HG03139 (cell line): ENCODE results near the gene ZW10.
"Not testable (repeated sequence)": the region's sequence is repeated elsewhere in the genome, so short reads cannot be mapped to it uniquely, and the experiment has no call there.

Experiments
- ATAC-seq: cut with Tn5 transposase; IDR thresholded peaks from one replicate; pipeline ENCODE4 v1.9.1; 2021; ENCODE audit not compliant: unreplicated experiment

The ZW10 gene

GRCh38 chr11:113773416-113774173, at the start of gene ZW10:
TSS of gene ZW10 (minus strand) at chr11:113773692. CDS start at chr11:113773666, 26 bp downstream.
- peak; percentile 100 for ATAC-seq

- no peak for ATAC-seq
Observed at GRCh38 chr11:113818426-113818825, 44.9 kb upstream of the ZW10 start.

GRCh38 chr11:113817626-113818025, 44.1 kb upstream of the ZW10 start:
- no peak for ATAC-seq

- no peak for ATAC-seq
Observed at GRCh38 chr11:113817162-113817561, 43.7 kb upstream of the ZW10 start.

- no peak for ATAC-seq
Observed at GRCh38 chr11:113814181-113814580, 40.7 kb upstream of the ZW10 start.

- no peak for ATAC-seq
Observed at GRCh38 chr11:113808931-113809330, 35.4 kb upstream of the ZW10 start.

GRCh38 chr11:113806406-113806805, 32.9 kb upstream of the ZW10 start:
- ATAC-seq = no peak

- ATAC-seq = no peak
Observed at GRCh38 chr11:113805640-113806039, 32.1 kb upstream of the ZW10 start.

GRCh38 chr11:113802621-113803020, 29.1 kb upstream of the ZW10 start:
- ATAC-seq = no peak

- peak; percentile 65 for ATAC-seq
Observed at GRCh38 chr11:113796663-113797259, 23.3 kb upstream of the ZW10 start.

- ATAC-seq = no peak
Observed at GRCh38 chr11:113789675-113790320, 16.3 kb upstream of the ZW10 start.

- ATAC-seq = not testable (repeated sequence)
Observed at GRCh38 chr11:113789016-113789415, 15.5 kb upstream of the ZW10 start.

- no peak for ATAC-seq
Observed at GRCh38 chr11:113782134-113782533, 8.6 kb upstream of the ZW10 start.

GRCh38 chr11:113781682-113782081, 8.2 kb upstream of the ZW10 start:
- no peak for ATAC-seq

- ATAC-seq = no peak
Observed at GRCh38 chr11:113779496-113779895, 6.0 kb upstream of the ZW10 start, which contains the start of gene CLDN25. TSS of gene CLDN25 (plus strand) at chr11:113779796. CDS start at chr11:113779796, 0 bp downstream.

- ATAC-seq = no peak
Observed at GRCh38 chr11:113778111-113778910, 4.8 kb upstream of the ZW10 start.

GRCh38 chr11:113774174-113774503, 647 bp upstream of the ZW10 start:
- no peak for ATAC-seq

- ATAC-seq = no peak
Observed at GRCh38 chr11:113773092-113773415, 438 bp downstream of the ZW10 start.

- ATAC-seq = no peak
Observed at GRCh38 chr11:113771964-113772363, 1.5 kb downstream of the ZW10 start.

- no peak for ATAC-seq
Observed at GRCh38 chr11:113764527-113765219, 8.8 kb downstream of the ZW10 start.

GRCh38 chr11:113763040-113763439, 10.5 kb downstream of the ZW10 start:
- not testable (repeated sequence) for ATAC-seq
